Measurements from ENCODE around the gene DISP3. TPM values are rescaled to one million over a fixed set of nuclear protein-coding genes. Genes with fewer than 3 reads are reported as not detected.

Gene DISP3
- total RNA-seq, 1 experiment from 2014 or later, result 0.02 TPM

- DNase-seq (ENCODE audit: low read depth), result no peak
These were observed 22.9 kb upstream of the DISP3 start for GRCh38 chr1:11455967-11456570.

GRCh38 chr1:11456965-11457364 lies 22.0 kb upstream of the DISP3 start:
- no peak for DNase-seq (ENCODE audit: low read depth)

GRCh38 chr1:11458811-11459275 lies 20.1 kb upstream of the DISP3 start:
- no peak for DNase-seq (ENCODE audit: low read depth)

- DNase-seq (ENCODE audit: low read depth), result no peak
These were observed 17.3 kb upstream of the DISP3 start for GRCh38 chr1:11461531-11462137.

- no peak for DNase-seq (ENCODE audit: low read depth)
These were observed 16.6 kb upstream of the DISP3 start for GRCh38 chr1:11462224-11462923.

GRCh38 chr1:11463177-11463576 lies 15.8 kb upstream of the DISP3 start:
- DNase-seq (ENCODE audit: low read depth), result no peak

- DNase-seq (ENCODE audit: low read depth), result no peak
These were observed 13.6 kb upstream of the DISP3 start for GRCh38 chr1:11465307-11465706.

- no peak for DNase-seq (ENCODE audit: low read depth)
These were observed 12.5 kb upstream of the DISP3 start for GRCh38 chr1:11466416-11466815.

- no peak for DNase-seq (ENCODE audit: low read depth)
These were observed 10.1 kb upstream of the DISP3 start for GRCh38 chr1:11468878-11469277.

- no peak for DNase-seq (ENCODE audit: low read depth)
These were observed 8.0 kb upstream of the DISP3 start for GRCh38 chr1:11470912-11471311.

GRCh38 chr1:11471473-11471872 lies 7.5 kb upstream of the DISP3 start:
- DNase-seq (ENCODE audit: low read depth), result no peak

- DNase-seq (ENCODE audit: low read depth), result no peak
These were observed 6.7 kb upstream of the DISP3 start for GRCh38 chr1:11472284-11472683.

GRCh38 chr1:11472741-11473140 lies 6.2 kb upstream of the DISP3 start:
- DNase-seq (ENCODE audit: low read depth), result no peak

GRCh38 chr1:11473491-11474034 lies 5.4 kb upstream of the DISP3 start:
- DNase-seq (ENCODE audit: low read depth), result no peak

- no peak for DNase-seq (ENCODE audit: low read depth)
These were observed 4.1 kb upstream of the DISP3 start for GRCh38 chr1:11474826-11475225.

GRCh38 chr1:11475748-11476147 lies 3.2 kb upstream of the DISP3 start:
- no peak for DNase-seq (ENCODE audit: low read depth)

GRCh38 chr1:11479375-11479979 lies 522 bp downstream of the DISP3 start:
- no peak for DNase-seq (ENCODE audit: low read depth)

- no peak for DNase-seq (ENCODE audit: low read depth)
These were observed 2.1 kb downstream of the DISP3 start for GRCh38 chr1:11481019-11481418.

GRCh38 chr1:11482198-11482597 lies 3.2 kb downstream of the DISP3 start:
- no peak for DNase-seq (ENCODE audit: low read depth)

- DNase-seq (ENCODE audit: low read depth), result no peak
These were observed 3.9 kb downstream of the DISP3 start for GRCh38 chr1:11482701-11483479.

Data from HT1080 (cell line).